GM12875 (cell line): ENCODE measurements around the gene COMMD8.

Experiments used
- H3K4me3 ChIP-seq: one replicate; pipeline ENCODE4 v1.5.1; 2011; ENCODE audit warnings: low read depth, low read length, control low read depth
- CTCF ChIP-seq: IDR thresholded peaks from 2 replicates; pipeline ENCODE4 v1.5.1; 2011; ENCODE audit warnings: low read depth, mild to moderate bottlenecking, control low read depth, inconsistent platforms, low read length, moderate library complexity, borderline replicate concordance; ENCODE audit not compliant: insufficient read depth

The COMMD8 gene

GRCh38 chr4:47406408-47406807 lies 57.1 kb downstream of the COMMD8 start:
- TF ChIP-seq CTCF: no peak
- no peak overlapping the region for H3K4me3 ChIP-seq
